GM23338 (cell line): ENCODE measurements around the gene SLX4IP. TPM values are rescaled to one million over a fixed set of nuclear protein-coding genes. Genes with fewer than 3 reads are reported as not detected.
A peak's percentile ranks its signal among the peaks of the same experiment; 100 is the strongest.

Source experiments
- ATAC-seq: fragments of 200-7000 bp; cut with Tn5 transposase; 3 replicates; pipeline ENCODE4 v1.9.1; 2020
- DNase-seq: peaks from one replicate; pipeline ENCODE4 v3.0.0-alpha.2; 2015; ENCODE audit warnings: low spot score
- H2AFZ ChIP-seq: fragments of 200-600 bp; sonication (generic); 2 replicates; pipeline ENCODE4 v1.8.0; 2016; ENCODE audit warnings: antibody characterized with exemption, mild to moderate bottlenecking, moderate library complexity
- H3F3A ChIP-seq: fragments of 200-600 bp; sonication (generic); replicated peaks from 2 replicates; pipeline ENCODE4 v1.8.0; 2017; ENCODE audit warnings: antibody characterized with exemption, mixed run types, low read depth
- H3K27ac ChIP-seq: fragments of 200-600 bp; sonication (generic); 2 replicates; pipeline ENCODE4 v1.6.1; 2016; ENCODE audit warnings: low read depth
- H3K27me3 ChIP-seq: fragments of 200-600 bp; sonication (generic); 2 replicates; pipeline ENCODE4 v1.8.0; 2016; ENCODE audit warnings: mild to moderate bottlenecking, mixed run types, moderate library complexity; ENCODE audit not compliant: insufficient read depth
- H3K36me3 ChIP-seq: fragments of 200-600 bp; sonication (generic); 2 replicates; pipeline ENCODE4 v1.8.0; 2016; ENCODE audit warnings: mild to moderate bottlenecking; ENCODE audit not compliant: insufficient read depth
- H3K4me1 ChIP-seq: fragments of 200-600 bp; sonication (generic); 2 replicates; pipeline ENCODE4 v1.8.0; 2016; ENCODE audit warnings: mild to moderate bottlenecking, moderate library complexity; ENCODE audit not compliant: insufficient read depth
- H3K4me2 ChIP-seq: fragments of 200-600 bp; sonication (generic); 2 replicates; pipeline ENCODE4 v1.7.1; 2017; ENCODE audit warnings: mixed run types
- H3K4me3 ChIP-seq: fragments of 200-600 bp; sonication (generic); 2 replicates; pipeline ENCODE4 v1.6.1; 2016; ENCODE audit warnings: mixed run types
- H3K79me2 ChIP-seq: fragments of 200-600 bp; sonication (generic); replicated peaks from 2 replicates; pipeline ENCODE4 v1.8.0; 2017; ENCODE audit warnings: mild to moderate bottlenecking; ENCODE audit not compliant: insufficient read depth
- H3K9me2 ChIP-seq: fragments of 200-600 bp; sonication (generic); 2 replicates; pipeline ENCODE4 v1.8.0; 2017; ENCODE audit not compliant: insufficient read depth
- H4K20me1 ChIP-seq: fragments of 200-600 bp; sonication (generic); replicated peaks from 2 replicates; pipeline ENCODE4 v1.8.0; 2017; ENCODE audit warnings: mild to moderate bottlenecking; ENCODE audit not compliant: insufficient read depth
- H3K27ac Mint-ChIP-seq: 2 replicates; pipeline ENCODE4 v1.8.0; 2020; ENCODE audit warnings: inconsistent platforms, mild to moderate bottlenecking, moderate library complexity, mixed read lengths
- H3K27me3 Mint-ChIP-seq: 3 replicates; pipeline ENCODE4 v1.8.0; 2022; ENCODE audit warnings: low read depth, mild to moderate bottlenecking, moderate library complexity, mixed read lengths, inconsistent platforms; ENCODE audit not compliant: insufficient read depth, poor library complexity
- H3K36me3 Mint-ChIP-seq: 3 replicates; pipeline ENCODE4 v1.8.0; 2021; ENCODE audit warnings: low read depth, mild to moderate bottlenecking, inconsistent platforms, moderate library complexity, mixed read lengths
- H3K4me1 Mint-ChIP-seq: 3 replicates; pipeline ENCODE4 v1.8.0; 2020; ENCODE audit warnings: mild to moderate bottlenecking, inconsistent platforms, mixed read lengths
- H3K4me3 Mint-ChIP-seq: 3 replicates; pipeline ENCODE4 v1.8.0; 2021; ENCODE audit warnings: moderate library complexity, mild to moderate bottlenecking, inconsistent platforms, mixed read lengths
- H3K9me3 Mint-ChIP-seq: 3 replicates; pipeline ENCODE4 v1.8.0; 2020; ENCODE audit warnings: moderate library complexity, mild to moderate bottlenecking, inconsistent platforms, mixed read lengths
- CTCF ChIP-seq, 2 experiments: fragments of 200-600 bp in 1 of 2; sonication (generic) in 1 of 2; conservative IDR thresholded peaks; 2 replicates each; pipeline versions ENCODE4 v1.5.1 to v1.6.1; 2016 to 2017; ENCODE audit warnings: antibody characterized with exemption in 2 of 2, low read depth in 2 of 2, mild to moderate bottlenecking in 2 of 2, moderate library complexity in 1 of 2
- ETS1 ChIP-seq: IDR thresholded peaks from 2 replicates; pipeline ENCODE4 v1.6.1; 2016; ENCODE audit warnings: antibody characterized with exemption
- EZH2 ChIP-seq: fragments of 200-600 bp; sonication (generic); IDR thresholded peaks from one replicate; pipeline ENCODE4 v1.8.0; 2017; ENCODE audit warnings: antibody characterized with exemption, mild to moderate bottlenecking, low read depth; ENCODE audit not compliant: unreplicated experiment
- JUNB ChIP-seq: IDR thresholded peaks from one replicate; pipeline ENCODE4 v1.6.1; 2016; ENCODE audit warnings: antibody characterized with exemption; ENCODE audit not compliant: unreplicated experiment
- NANOG ChIP-seq: IDR thresholded peaks from 2 replicates; pipeline ENCODE4 v1.6.1; 2016; ENCODE audit warnings: antibody characterized with exemption, borderline replicate concordance
- REST ChIP-seq: IDR thresholded peaks from one replicate; pipeline ENCODE4 v1.6.1; 2018; ENCODE audit warnings: antibody characterized with exemption; ENCODE audit not compliant: unreplicated experiment
- STAT1 ChIP-seq: IDR thresholded peaks from one replicate; pipeline ENCODE4 v1.6.1; 2016; ENCODE audit warnings: antibody characterized with exemption; ENCODE audit not compliant: unreplicated experiment
- ZNF331 ChIP-seq: fragments of 250-450 bp; sonication (Bioruptor Pico); IDR thresholded peaks from 2 replicates; pipeline ENCODE4 v1.5.0; 2020; ENCODE audit warnings: low read depth, mild to moderate bottlenecking, moderate library complexity
- polyA plus RNA-seq: library from polyadenylated mRNA; unstranded; fragments of >200 nt; fragmentation: Nextera tagmentation; extraction: Ambion mirVana; gene quantifications from 2 replicates; pipeline ENCODE4 v1.2.1, GENCODE V29; 2016
- total RNA-seq: library from RNA; depleted of rRNA; stranded (reverse); fragments of >200 nt; shearing (Covaris generic); gene quantifications from 2 replicates; pipeline ENCODE4 v1.2.3, GENCODE V29; 2014

SLX4IP gene
- total and polyA plus RNA-seq, 2 experiments from 2014 or later = 9.1 to 9.8 TPM

GRCh38 chr20:10427060-10427692 lies 7.9 kb upstream of the SLX4IP start:
- peak; percentile 75 to 98 for TF ChIP-seq CTCF (conservative IDR thresholded peaks at IDR 0.05; ENCODE audit: low read depth in 2 of 2)
- TF ChIP-seq REST = no peak
- H3K27ac Mint-ChIP-seq = 0 out of 2 replicates have a peak overlapping the region, but pooled peaks have one; percentile 53
- no peak overlapping the region for H3K4me3 Mint-ChIP-seq
- ATAC-seq (peak; percentile 30; the same call in 1 of the 3 replicates), DNase-seq (peak; percentile 74)
- no peaks in the 10 kb centered on the region for H3K9me3 Mint-ChIP-seq
- no peaks in the 10 kb centered on the region for H3K27me3 Mint-ChIP-seq
- Histone ChIP-seq H3K4me3 (no peak overlapping the region), H4K20me1 (peaks cover 9% of the 10 kb centered on the region; the same call in 1 of the 2 replicates), H3F3A (no peaks in the 10 kb centered on the region), H3K27me3 (no peaks in the 10 kb centered on the region), H3K4me1 (peaks cover 23% of the 10 kb centered on the region), H3K36me3 (no peaks in the 10 kb centered on the region), H3K27ac (no peak overlapping the region), H3K79me2 (peaks cover 96% of the 10 kb centered on the region), H2AFZ (no peak overlapping the region), H3K4me2 (no peak overlapping the region), H3K9me2 (no peaks in the 10 kb centered on the region)
- peaks cover 26% of the 10 kb centered on the region for H3K4me1 Mint-ChIP-seq
- H3K36me3 Mint-ChIP-seq = peaks cover 15% of the 10 kb centered on the region

- no peak overlapping the region for H2AFZ ChIP-seq
- no peak for ATAC-seq
- TF ChIP-seq STAT1 (no peak), JUNB (no peak), ETS1 (no peak), ZNF331 (no peak), CTCF (conservative IDR thresholded peaks at IDR 0.05; ENCODE audit: low read depth in 2 of 2) (no peak), EZH2 (no peak), NANOG (no peak)
Observed at GRCh38 chr20:10428008-10428407, 7.1 kb upstream of the SLX4IP start.

More at GRCh38 chr20:10428008-10428407, 7.1 kb upstream of the SLX4IP start:
- Histone ChIP-seq H3K27me3 (no peaks in the 10 kb centered on the region), H3F3A (no peaks in the 10 kb centered on the region), H3K27ac (no peak overlapping the region), H3K4me1 (peaks cover 23% of the 10 kb centered on the region), H3K79me2 (peaks cover 98% of the 10 kb centered on the region), H3K4me2 (no peak overlapping the region), H3K4me3 (no peak overlapping the region), H3K9me2 (no peaks in the 10 kb centered on the region), H4K20me1 (peaks cover 9% of the 10 kb centered on the region; the same call in 1 of the 2 replicates), H3K36me3 (no peaks in the 10 kb centered on the region)
- H3K36me3 Mint-ChIP-seq = peaks cover 13% of the 10 kb centered on the region
- peaks cover 28% of the 10 kb centered on the region for H3K4me1 Mint-ChIP-seq
- no peak overlapping the region for H3K4me3 Mint-ChIP-seq
- no peaks in the 10 kb centered on the region for H3K27me3 Mint-ChIP-seq
- no peak overlapping the region for H3K27ac Mint-ChIP-seq
- H3K9me3 Mint-ChIP-seq = no peaks in the 10 kb centered on the region
- no peak for DNase-seq
